Kidney (tissue), 14 donors: ENCODE results near the gene PDE1C. TPM values are rescaled to one million over a fixed set of nuclear protein-coding genes. Genes with fewer than 3 reads are reported as not detected.

Source experiments
- DNase-seq, 5 donors: peaks; one replicate each; pipeline ENCODE4 v3.0.0-alpha.2; 2013 to 2020
- FAIRE-seq: peaks from 2 replicates; lab custom pipeline; 2012; peaks lifted over from hg19 to GRCh38; lab: Jason Lieb, UNC
- H3K27ac ChIP-seq, 2 donors: one replicate each; pipeline ENCODE4 v1.7.0; 2013; ENCODE audit warnings: low read depth in 2 of 2, low read length in 2 of 2, inconsistent platforms in 1 of 2
- H3K27me3 ChIP-seq: one replicate; pipeline ENCODE4 v1.7.1; 2013; ENCODE audit warnings: low read length, inconsistent platforms; ENCODE audit not compliant: control insufficient read depth, insufficient read depth
- H3K36me3 ChIP-seq, 3 donors: one replicate each; pipeline versions ENCODE4 v1.7.0 to v1.7.1; 2013; ENCODE audit warnings: low read length in 3 of 3, control low read depth in 1 of 3, inconsistent platforms in 1 of 3; ENCODE audit not compliant: insufficient read depth in 3 of 3, control insufficient read depth in 2 of 3
- H3K4me1 ChIP-seq, 3 donors: one replicate each; pipeline versions ENCODE4 v1.7.0 to v1.7.1; 2013; ENCODE audit warnings: low read length in 3 of 3, inconsistent platforms in 1 of 3, low read depth in 1 of 3; ENCODE audit not compliant: control insufficient read depth in 2 of 3, insufficient read depth in 2 of 3
- H3K4me3 ChIP-seq, 3 donors: one replicate each; pipeline versions ENCODE4 v1.7.0 to v1.8.1; 2013; ENCODE audit warnings: low read length in 3 of 3, control low read depth in 1 of 3, inconsistent platforms in 1 of 3
- H3K9ac ChIP-seq, 3 donors: one replicate each; pipeline versions ENCODE4 v1.7.0 to v1.7.1; 2013; ENCODE audit warnings: low read length in 3 of 3, control low read depth in 1 of 3, inconsistent platforms in 1 of 3
- H3K9me3 ChIP-seq, 3 donors: one replicate each; pipeline versions ENCODE4 v1.7.0 to v1.7.1; 2013; ENCODE audit warnings: low read length in 3 of 3, control low read depth in 1 of 3, inconsistent platforms in 1 of 3; ENCODE audit not compliant: control insufficient read depth in 2 of 3, insufficient read depth in 1 of 3
- intact Hi-C: fragments of 100-400 bp; cut with DNase I; formaldehyde crosslinking; loops from one replicate; pipeline ENCODE4 v1.11.1; 2022
- polyA plus RNA-seq: library from polyadenylated mRNA; stranded (reverse); fragments of 350-450 nt; fragmentation: Illumina TruSeq; extraction: RNeasy Lipid Tissue Mini Kit (QIAGEN cat#74804); gene quantifications from one replicate; pipeline ENCODE4 v1.2.3, GENCODE V29; 2014; ENCODE audit warnings: low read depth, low replicate concordance; ENCODE audit not compliant: insufficient read depth
- total RNA-seq: library from RNA; stranded (reverse); fragmentation: NEBNext Ultra II Directional; extraction: Animal tissue kit (Norgen Biotek cat#: 25700); gene quantifications from one replicate; pipeline ENCODE4 v1.2.1, GENCODE V29; 2021
- TF ChIP-seq, protein P1 (sequence below): IDR thresholded peaks from 3 replicates; pipeline ENCODE4 v1.5.1; 2012; ENCODE audit warnings: mild to moderate bottlenecking, moderate library complexity, borderline replicate concordance; ENCODE audit not compliant: insufficient read depth; ENCODE audit errors: extremely low read depth
- donor health status: control.
- donor health status: control.
- donor health status: control.
- donor health status: control.
- donor health status: control.
- donor health status: DM: yes; HTN: yes; CAD: no.
- donor health status: Normal renal cell carcinoma (clear cell type).

The PDE1C gene
- total and polyA plus RNA-seq, 2 donors from 2014 or later: 3.3 to 5.5 TPM

DNA sequence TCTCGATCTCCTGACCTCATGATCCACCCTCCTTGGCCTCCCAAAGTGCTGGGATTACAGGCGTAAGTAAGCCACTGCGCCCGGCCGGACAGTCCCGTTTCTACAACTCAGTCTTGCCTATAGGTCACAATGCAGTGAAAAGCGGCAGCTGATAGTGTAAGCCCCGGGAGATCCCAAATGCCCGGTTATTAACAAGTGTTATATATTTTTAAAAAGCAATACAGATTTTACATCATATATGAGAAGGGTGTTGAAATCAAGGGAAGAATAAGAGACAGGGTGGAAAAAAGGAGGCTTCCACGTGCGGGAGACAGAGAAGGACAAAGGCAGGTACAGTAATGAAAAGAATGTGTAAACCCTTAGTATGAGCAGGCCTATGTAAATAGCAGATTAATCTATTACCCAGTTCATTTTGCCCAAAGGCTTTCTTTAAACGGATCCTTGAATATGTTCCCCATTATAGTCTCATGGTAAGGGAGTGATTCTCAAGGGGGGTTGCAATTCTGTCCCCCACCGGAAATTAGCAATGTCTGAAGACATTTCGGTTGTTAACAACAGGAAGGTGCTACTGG lies 170.8 kb downstream of the PDE1C start:
- FAIRE-seq (no peak), DNase-seq (no peak)
- no peaks in the 10 kb centered on the region for H3K9me3 ChIP-seq
- intact Hi-C loops: no loop called here
- no peak overlapping the region for H3K9ac ChIP-seq
- H3K36me3 ChIP-seq: no peaks in the 10 kb centered on the region
- H3K27ac ChIP-seq: no peak overlapping the region
- no peak overlapping the region for H3K4me3 ChIP-seq
- no peaks in the 10 kb centered on the region for H3K27me3 ChIP-seq
- TF ChIP-seq, protein P1, sequence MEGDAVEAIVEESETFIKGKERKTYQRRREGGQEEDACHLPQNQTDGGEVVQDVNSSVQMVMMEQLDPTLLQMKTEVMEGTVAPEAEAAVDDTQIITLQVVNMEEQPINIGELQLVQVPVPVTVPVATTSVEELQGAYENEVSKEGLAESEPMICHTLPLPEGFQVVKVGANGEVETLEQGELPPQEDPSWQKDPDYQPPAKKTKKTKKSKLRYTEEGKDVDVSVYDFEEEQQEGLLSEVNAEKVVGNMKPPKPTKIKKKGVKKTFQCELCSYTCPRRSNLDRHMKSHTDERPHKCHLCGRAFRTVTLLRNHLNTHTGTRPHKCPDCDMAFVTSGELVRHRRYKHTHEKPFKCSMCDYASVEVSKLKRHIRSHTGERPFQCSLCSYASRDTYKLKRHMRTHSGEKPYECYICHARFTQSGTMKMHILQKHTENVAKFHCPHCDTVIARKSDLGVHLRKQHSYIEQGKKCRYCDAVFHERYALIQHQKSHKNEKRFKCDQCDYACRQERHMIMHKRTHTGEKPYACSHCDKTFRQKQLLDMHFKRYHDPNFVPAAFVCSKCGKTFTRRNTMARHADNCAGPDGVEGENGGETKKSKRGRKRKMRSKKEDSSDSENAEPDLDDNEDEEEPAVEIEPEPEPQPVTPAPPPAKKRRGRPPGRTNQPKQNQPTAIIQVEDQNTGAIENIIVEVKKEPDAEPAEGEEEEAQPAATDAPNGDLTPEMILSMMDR: no peak
- no peaks in the 10 kb centered on the region for H3K4me1 ChIP-seq

DNA sequence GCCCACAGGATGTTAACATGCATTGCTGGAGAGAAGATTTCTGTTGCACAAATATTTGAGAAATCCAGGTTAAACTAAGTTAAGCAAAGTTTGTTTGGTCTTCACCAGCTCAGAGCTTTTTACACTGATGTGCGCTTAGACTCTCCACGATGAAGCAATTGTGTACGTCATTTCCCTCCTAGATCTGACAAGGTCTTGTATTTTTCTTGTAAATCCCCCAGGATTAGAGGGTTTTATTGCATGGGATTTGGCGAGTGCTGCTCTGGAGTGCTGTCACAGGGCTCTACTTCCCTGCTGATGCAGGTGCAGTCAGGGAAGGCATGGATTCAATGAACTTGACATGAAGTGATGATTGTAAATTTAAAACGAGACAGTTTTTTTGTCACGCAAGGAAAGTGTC lies 173.3 kb downstream of the PDE1C start:
- Histone ChIP-seq H3K9ac (no peak overlapping the region), H3K27me3 (no peaks in the 10 kb centered on the region), H3K36me3 (no peaks in the 10 kb centered on the region), H3K4me1 (no peaks in the 10 kb centered on the region), H3K4me3 (no peak overlapping the region), H3K9me3 (no peaks in the 10 kb centered on the region), H3K27ac (no peak overlapping the region)
- TF ChIP-seq, protein P1: no peak
- FAIRE-seq (no peak), DNase-seq (peak in 1 of 5 donors; percentile 7)
- intact Hi-C loops: no loop called here

DNA sequence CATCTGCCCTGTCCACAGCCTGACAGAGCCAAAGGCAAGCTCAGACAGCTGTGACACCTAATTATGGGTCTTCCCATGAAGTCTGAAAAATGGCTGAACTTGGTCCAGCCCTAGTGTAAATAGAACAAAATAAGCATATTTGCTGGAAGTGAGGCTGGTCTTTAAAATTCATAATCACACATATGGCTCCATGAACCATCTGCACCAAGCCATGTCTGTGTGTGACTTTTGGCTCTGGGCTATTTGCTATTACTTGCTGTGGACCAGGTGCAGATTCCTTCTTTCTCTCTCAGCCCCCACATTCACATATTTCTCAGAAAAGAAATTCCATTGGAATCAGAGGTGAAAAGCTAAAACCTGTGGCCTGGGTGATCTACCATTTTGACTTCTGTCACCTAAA lies 175.9 kb downstream of the PDE1C start:
- DNase-seq (no peak), FAIRE-seq (no peak)
- no peaks in the 10 kb centered on the region for H3K27me3 ChIP-seq
- H3K4me3 ChIP-seq: no peak overlapping the region
- H3K27ac ChIP-seq: no peak overlapping the region
- TF ChIP-seq, protein P1: no peak
- H3K36me3 ChIP-seq: no peaks in the 10 kb centered on the region
- intact Hi-C loops: no loop called here
- H3K9me3 ChIP-seq: no peaks in the 10 kb centered on the region
- no peaks in the 10 kb centered on the region for H3K4me1 ChIP-seq
- H3K9ac ChIP-seq: no peak overlapping the region

DNA sequence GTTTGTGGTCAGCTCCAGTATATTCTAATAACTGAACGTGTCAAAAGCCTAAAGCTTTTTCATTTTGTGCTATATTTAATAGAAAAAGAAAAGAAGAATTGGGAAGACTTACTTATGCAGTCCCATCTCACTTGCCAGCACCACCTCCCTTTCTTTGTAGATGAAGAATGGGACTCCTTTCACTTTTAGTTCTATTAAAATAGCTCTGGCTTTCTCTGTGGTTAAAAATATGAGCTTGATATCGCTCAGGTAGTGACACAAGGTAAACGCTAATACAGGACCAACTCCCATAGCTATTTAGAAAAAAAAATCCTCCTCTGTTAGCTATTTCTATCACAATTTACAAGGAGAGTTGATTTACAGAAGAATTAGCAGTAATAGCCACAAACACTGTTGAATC lies 176.8 kb downstream of the PDE1C start:
- TF ChIP-seq, protein P1: no peak
- Histone ChIP-seq H3K9ac (no peak overlapping the region), H3K27ac (no peak overlapping the region), H3K36me3 (no peaks in the 10 kb centered on the region), H3K27me3 (no peaks in the 10 kb centered on the region), H3K4me3 (no peak overlapping the region), H3K4me1 (no peaks in the 10 kb centered on the region), H3K9me3 (no peaks in the 10 kb centered on the region)
- FAIRE-seq: no peak
- no peak for DNase-seq
- intact Hi-C loops: no loop called here
